Bronchial epithelial cell (primary cell): ENCODE results near the gene ZFX. TPM values are rescaled to one million over a fixed set of nuclear protein-coding genes. Genes with fewer than 3 reads are reported as not detected.

Experiments used
- DNase-seq: peaks from one replicate; pipeline ENCODE4 v3.0.0-alpha.2; 2010; ENCODE audit warnings: low read depth
- FAIRE-seq: peaks from 2 replicates; lab custom pipeline; 2011; peaks lifted over from hg19 to GRCh38; lab: Jason Lieb, UNC
- H3K27me3 ChIP-seq: 2 replicates; pipeline ENCODE4 v1.5.1; 2011; ENCODE audit warnings: low read length; ENCODE audit not compliant: control insufficient read depth, insufficient read depth
- H3K36me3 ChIP-seq: 2 replicates; pipeline ENCODE4 v1.5.1; 2011; ENCODE audit warnings: low read length; ENCODE audit not compliant: control insufficient read depth, insufficient read depth
- H3K4me3 ChIP-seq: 2 replicates; pipeline ENCODE4 v1.5.1; 2011; ENCODE audit warnings: mild to moderate bottlenecking, low read depth, low read length, control low read depth
- CTCF ChIP-seq: IDR thresholded peaks from 2 replicates; pipeline ENCODE4 v1.5.1; 2011; ENCODE audit warnings: mild to moderate bottlenecking, moderate library complexity, low read length, control low read depth, inconsistent platforms; ENCODE audit not compliant: insufficient read depth, severe bottlenecking
- total RNA-seq: library from RNA; depleted of rRNA; stranded (reverse); fragments of >200 nt; gene quantifications from 2 replicates; pipeline ENCODE4 v1.2.1, GENCODE V29; 2014

ZFX gene
- total RNA-seq, 1 donor from 2014 or later = 30.8 TPM

GRCh38 chrX:24243188-24243587, 93.7 kb downstream of the ZFX start:
- FAIRE-seq (no peak), DNase-seq (no peak)
- Histone ChIP-seq H3K27me3 (no peaks in the 10 kb centered on the region), H3K36me3 (no peaks in the 10 kb centered on the region), H3K4me3 (no peak overlapping the region)
- no peak for TF ChIP-seq CTCF

GRCh38 chrX:24243692-24244091, 94.2 kb downstream of the ZFX start:
- H3K27me3 ChIP-seq = no peaks in the 10 kb centered on the region
- no peak for DNase-seq
- FAIRE-seq = no peak
- TF ChIP-seq CTCF = no peak
- no peaks in the 10 kb centered on the region for H3K36me3 ChIP-seq
- H3K4me3 ChIP-seq = no peak overlapping the region

GRCh38 chrX:24245202-24245601, 95.7 kb downstream of the ZFX start:
- TF ChIP-seq CTCF = no peak
- Histone ChIP-seq H3K27me3 (no peaks in the 10 kb centered on the region), H3K4me3 (no peak overlapping the region), H3K36me3 (no peaks in the 10 kb centered on the region)
- peak; percentile 77 for DNase-seq
- FAIRE-seq = no peak

GRCh38 chrX:24248042-24248441, 98.5 kb downstream of the ZFX start:
- DNase-seq (no peak), FAIRE-seq (no peak)
- no peak for TF ChIP-seq CTCF
- H3K36me3 ChIP-seq = no peaks in the 10 kb centered on the region
- no peak overlapping the region for H3K4me3 ChIP-seq
- H3K27me3 ChIP-seq = no peaks in the 10 kb centered on the region

- no peak overlapping the region for H3K4me3 ChIP-seq
- no peaks in the 10 kb centered on the region for H3K27me3 ChIP-seq
- H3K36me3 ChIP-seq = no peaks in the 10 kb centered on the region
- no peak for TF ChIP-seq CTCF
- FAIRE-seq (no peak), DNase-seq (no peak)
Measured at GRCh38 chrX:24253030-24253429, 103.5 kb downstream of the ZFX start.

GRCh38 chrX:24253469-24253868, 103.9 kb downstream of the ZFX start:
- FAIRE-seq (no peak), DNase-seq (no peak)
- no peak for TF ChIP-seq CTCF
- Histone ChIP-seq H3K4me3 (no peak overlapping the region), H3K36me3 (no peaks in the 10 kb centered on the region), H3K27me3 (no peaks in the 10 kb centered on the region)
